PC-9 (cell line): ENCODE data around the gene HCFC1R1. TPM values are rescaled to one million over a fixed set of nuclear protein-coding genes. Genes with fewer than 3 reads are reported as not detected.

Source experiments
- BruUV-seq: library from RNA; stranded (reverse); fragments of 400-500 nt; replicated peaks from 2 replicates; lab custom pipeline; 2021; lab: Mats Ljungman, UMichigan
- CTCF ChIA-PET: fragments of 300-600 bp; sonication (Branson Sonifier 250); formaldehyde crosslinking; loops from one replicate; lab custom pipeline; 2022; ENCODE audit warnings: antibody characterized with exemption; lab: Charles Lee
- POLR2A ChIA-PET: fragments of 300-600 bp; sonication (Branson Sonifier 250); formaldehyde crosslinking; loops from one replicate; lab custom pipeline; 2022; ENCODE audit warnings: antibody characterized with exemption; ENCODE audit not compliant: unreplicated experiment; lab: Charles Lee
- DNase-seq, 2 experiments: peaks; one replicate each; pipeline versions ENCODE4 v3.0.0 to v3.0.0-alpha.2; 2015 to 2022; ENCODE audit warnings: mixed read lengths in 1 of 2
- H2AFZ ChIP-seq: fragments of 200-600 bp; sonication (generic); 2 replicates; pipeline ENCODE4 v1.8.1; 2017; ENCODE audit warnings: antibody characterized with exemption
- H3F3A ChIP-seq: fragments of 200-600 bp; sonication (generic); 2 replicates; pipeline ENCODE4 v1.8.1; 2017; ENCODE audit warnings: antibody characterized with exemption, mild to moderate bottlenecking, low read depth; ENCODE audit not compliant: insufficient read depth
- H3K27ac ChIP-seq: fragments of 200-600 bp; sonication (generic); 2 replicates; pipeline ENCODE4 v1.6.1; 2016; ENCODE audit warnings: mixed run types
- H3K27me3 ChIP-seq: fragments of 200-600 bp; sonication (generic); 2 replicates; pipeline ENCODE4 v1.6.1; 2016; ENCODE audit warnings: low read depth, mixed run types; ENCODE audit not compliant: insufficient read depth
- H3K36me3 ChIP-seq: fragments of 200-600 bp; sonication (generic); 2 replicates; pipeline ENCODE4 v1.6.1; 2016; ENCODE audit warnings: low read depth, mixed run types
- H3K4me1 ChIP-seq: fragments of 200-600 bp; sonication (generic); replicated peaks from 2 replicates; pipeline ENCODE4 v1.6.1; 2016; ENCODE audit warnings: mixed run types; ENCODE audit not compliant: insufficient read depth
- H3K4me2 ChIP-seq: fragments of 200-600 bp; sonication (generic); 2 replicates; pipeline ENCODE4 v1.6.1; 2017; ENCODE audit warnings: mixed run types
- H3K4me3 ChIP-seq: fragments of 200-600 bp; sonication (generic); 2 replicates; pipeline ENCODE4 v1.6.1; 2016; ENCODE audit warnings: mixed run types
- H3K79me2 ChIP-seq: fragments of 200-600 bp; sonication (generic); 2 replicates; pipeline ENCODE4 v1.6.1; 2017; ENCODE audit warnings: low read depth, mixed run types
- H3K9me2 ChIP-seq: fragments of 200-600 bp; sonication (generic); 2 replicates; pipeline ENCODE4 v1.8.1; 2017; ENCODE audit warnings: mild to moderate bottlenecking; ENCODE audit not compliant: insufficient read depth
- H3K9me3 ChIP-seq: fragments of 200-600 bp; sonication (generic); 2 replicates; pipeline ENCODE4 v1.8.1; 2016; ENCODE audit warnings: low read depth; ENCODE audit not compliant: insufficient read depth
- H4K20me1 ChIP-seq: fragments of 200-600 bp; sonication (generic); 2 replicates; pipeline ENCODE4 v1.8.1; 2017; ENCODE audit not compliant: insufficient read depth
- EZH2 ChIP-seq: fragments of 200-600 bp; sonication (generic); IDR thresholded peaks from 2 replicates; pipeline ENCODE4 v1.8.0; 2017; ENCODE audit warnings: antibody characterized with exemption, low read depth
- intact Hi-C: fragments of 100-400 bp; cut with micrococcal nuclease; formaldehyde crosslinking; loops from one replicate; pipeline ENCODE4 v1.10.0; 2022; ENCODE audit not compliant: unreplicated experiment
- total RNA-seq: library from RNA; stranded (reverse); gene quantifications from 2 replicates; pipeline ENCODE4 v1.2.3, GENCODE V29; 2021
- TF ChIP-seq, protein P1 (sequence below): fragments of 200-600 bp; sonication (generic); conservative IDR thresholded peaks from 2 replicates; pipeline ENCODE4 v1.6.1; 2017; ENCODE audit warnings: mixed run types, antibody characterized with exemption, mild to moderate bottlenecking, moderate library complexity

HCFC1R1 gene
- total RNA-seq, 1 experiment from 2014 or later = 118 TPM

DNA sequence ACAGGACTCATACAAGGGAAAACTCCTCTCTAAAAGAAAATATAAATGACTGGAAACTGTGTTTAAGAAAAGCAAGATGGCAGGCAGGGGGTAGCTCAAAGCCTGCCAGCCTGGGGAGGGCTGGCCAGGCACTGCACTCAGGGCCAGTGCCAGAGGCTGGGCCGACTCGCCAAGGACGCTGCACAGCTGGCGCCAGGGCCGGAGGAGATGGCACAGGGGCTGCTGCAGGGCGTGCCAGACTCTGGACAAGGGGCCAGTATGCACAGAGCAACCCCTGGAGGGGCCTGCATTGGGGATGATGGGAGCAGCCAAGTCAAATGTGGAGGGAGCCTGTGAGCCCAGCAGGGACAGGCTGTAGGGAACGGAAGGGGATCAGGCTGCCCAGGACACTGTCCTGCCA is 47.5 kb downstream of the HCFC1R1 start:
- Histone ChIP-seq H3K79me2 (peaks cover 10% of the 10 kb centered on the region), H3K4me1 (peaks cover 11% of the 10 kb centered on the region), H3F3A (peaks cover 14% of the 10 kb centered on the region; the same call in 1 of the 2 replicates), H2AFZ (no peak overlapping the region), H4K20me1 (no peaks in the 10 kb centered on the region; the same call in 1 of the 2 replicates), H3K9me2 (no peaks in the 10 kb centered on the region), H3K4me2 (no peak overlapping the region), H3K36me3 (no peaks in the 10 kb centered on the region), H3K27me3 (no peaks in the 10 kb centered on the region), H3K4me3 (no peak overlapping the region), H3K9me3 (no peaks in the 10 kb centered on the region), H3K27ac (no peak overlapping the region)
- BruUV-seq = no TSS peak
- TF ChIP-seq EZH2 = no peak
- TF ChIP-seq, protein P1, sequence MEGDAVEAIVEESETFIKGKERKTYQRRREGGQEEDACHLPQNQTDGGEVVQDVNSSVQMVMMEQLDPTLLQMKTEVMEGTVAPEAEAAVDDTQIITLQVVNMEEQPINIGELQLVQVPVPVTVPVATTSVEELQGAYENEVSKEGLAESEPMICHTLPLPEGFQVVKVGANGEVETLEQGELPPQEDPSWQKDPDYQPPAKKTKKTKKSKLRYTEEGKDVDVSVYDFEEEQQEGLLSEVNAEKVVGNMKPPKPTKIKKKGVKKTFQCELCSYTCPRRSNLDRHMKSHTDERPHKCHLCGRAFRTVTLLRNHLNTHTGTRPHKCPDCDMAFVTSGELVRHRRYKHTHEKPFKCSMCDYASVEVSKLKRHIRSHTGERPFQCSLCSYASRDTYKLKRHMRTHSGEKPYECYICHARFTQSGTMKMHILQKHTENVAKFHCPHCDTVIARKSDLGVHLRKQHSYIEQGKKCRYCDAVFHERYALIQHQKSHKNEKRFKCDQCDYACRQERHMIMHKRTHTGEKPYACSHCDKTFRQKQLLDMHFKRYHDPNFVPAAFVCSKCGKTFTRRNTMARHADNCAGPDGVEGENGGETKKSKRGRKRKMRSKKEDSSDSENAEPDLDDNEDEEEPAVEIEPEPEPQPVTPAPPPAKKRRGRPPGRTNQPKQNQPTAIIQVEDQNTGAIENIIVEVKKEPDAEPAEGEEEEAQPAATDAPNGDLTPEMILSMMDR = no peak
- ChIA-PET CTCF (no interaction called here), POLR2A (interaction anchor here (0.6 kb wide), 1 partner anchor 12 kb away, joined by 3 read pairs; no protein-coding TSS in a partner anchor)
- intact Hi-C loops = no loop called here
- no peak for DNase-seq

DNA sequence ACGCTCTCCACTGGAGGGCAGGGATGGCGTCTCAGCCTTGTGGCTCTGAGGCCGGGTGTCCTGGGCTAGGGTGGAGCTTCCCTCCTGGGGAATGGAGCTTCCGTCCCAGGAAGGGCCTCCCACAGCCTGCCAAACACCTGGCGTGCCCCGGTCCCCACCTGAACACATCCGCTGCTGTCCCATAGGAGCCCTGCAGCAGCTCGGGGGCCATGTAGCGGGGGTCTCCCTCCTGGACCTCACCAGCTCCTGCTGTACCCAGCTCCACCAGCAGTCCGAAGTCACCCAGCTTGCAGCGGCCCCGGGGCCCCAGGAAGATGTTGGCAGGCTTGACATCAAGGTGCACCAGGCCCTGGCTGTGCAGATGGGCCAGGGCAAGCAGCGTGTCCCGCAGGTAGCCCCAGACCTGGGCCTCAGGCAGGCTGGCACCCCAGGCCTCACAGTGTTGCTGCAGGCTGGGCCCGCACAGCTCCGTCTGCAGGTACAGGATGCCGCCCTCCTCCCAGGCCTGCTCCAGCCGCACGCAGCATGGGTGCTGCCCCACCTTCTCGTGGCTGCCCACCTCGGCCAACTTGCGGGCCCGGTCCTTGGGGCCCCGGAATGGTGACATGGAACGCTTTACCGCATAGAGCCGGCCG is 48.5 kb downstream of the HCFC1R1 start:
- BruUV-seq = no TSS peak
- POLR2A ChIA-PET = no interaction called here
- H3K79me2 ChIP-seq = peaks cover 15% of the 10 kb centered on the region

DNA sequence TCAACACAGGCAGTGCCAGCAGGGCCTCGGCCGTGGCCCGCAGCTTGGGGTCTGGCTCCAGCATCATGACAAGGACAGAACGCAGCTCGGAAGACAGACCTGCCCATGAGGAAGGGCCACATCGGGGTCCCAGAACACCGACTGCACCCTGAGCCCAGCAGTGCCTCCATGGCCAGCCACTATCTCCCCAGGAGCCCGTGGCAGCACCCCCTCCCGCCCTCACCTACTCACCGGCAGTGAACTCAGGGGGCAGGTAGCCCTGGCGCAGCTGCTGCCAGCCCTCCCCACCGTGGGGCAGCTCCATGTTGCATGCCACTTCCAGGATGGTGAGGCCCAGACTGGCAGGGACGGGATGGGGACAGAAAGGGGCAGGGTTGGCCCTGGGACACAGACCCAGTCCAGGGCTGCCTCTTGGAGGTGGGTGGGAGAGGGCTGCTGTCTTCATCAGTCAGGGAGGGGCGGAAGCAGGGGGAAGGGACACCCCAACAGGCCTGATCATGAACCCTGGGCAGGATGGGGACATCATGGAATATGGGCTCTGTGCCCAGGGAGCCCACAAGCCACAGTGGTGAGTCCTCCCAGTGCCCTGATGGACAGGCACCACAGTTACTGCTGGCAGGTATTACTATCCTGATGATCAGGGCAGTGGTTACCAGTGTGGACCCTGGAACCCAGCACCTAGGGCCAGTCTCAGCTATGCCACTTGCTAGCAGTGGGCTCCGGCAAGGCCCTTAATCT is 49.3 kb downstream of the HCFC1R1 start:
- peaks cover 4% of the 10 kb centered on the region for H3K4me1 ChIP-seq
- no peak overlapping the region for H3K27ac ChIP-seq
- peaks cover 11% of the 10 kb centered on the region; the same call in 1 of the 2 replicates for H3K79me2 ChIP-seq
- TF ChIP-seq EZH2 = no peak
- TF ChIP-seq, protein P1 = no peak
- no peaks in the 10 kb centered on the region for H3K27me3 ChIP-seq
- no peak overlapping the region for H2AFZ ChIP-seq
- CTCF ChIA-PET = no interaction called here
- no peak for DNase-seq
- peaks cover 19% of the 10 kb centered on the region; the same call in 1 of the 2 replicates for H3F3A ChIP-seq
- intact Hi-C loops = no loop called here
- POLR2A ChIA-PET = no interaction called here
- no peaks in the 10 kb centered on the region; the same call in 1 of the 2 replicates for H4K20me1 ChIP-seq
- H3K36me3 ChIP-seq = no peaks in the 10 kb centered on the region
- no peaks in the 10 kb centered on the region for H3K9me2 ChIP-seq
- no peaks in the 10 kb centered on the region for H3K9me3 ChIP-seq
- BruUV-seq = no TSS peak
- H3K4me3 ChIP-seq = no peak overlapping the region
- no peak overlapping the region for H3K4me2 ChIP-seq

More for the DNA sequence above, 48.5 kb downstream of the HCFC1R1 start:
- H2AFZ ChIP-seq = no peak overlapping the region
- H3K9me2 ChIP-seq = no peaks in the 10 kb centered on the region
- intact Hi-C loops = no loop called here
- H3K27me3 ChIP-seq = no peaks in the 10 kb centered on the region
- H3K9me3 ChIP-seq = no peaks in the 10 kb centered on the region
- H3K4me2 ChIP-seq = no peak overlapping the region
- H3K4me1 ChIP-seq = peaks cover 6% of the 10 kb centered on the region
- no peaks in the 10 kb centered on the region for H3K36me3 ChIP-seq
- H3K4me3 ChIP-seq = no peak overlapping the region
- DNase-seq = no peak
- TF ChIP-seq EZH2 = no peak
- TF ChIP-seq, protein P1 = no peak
- CTCF ChIA-PET = no interaction called here
- H4K20me1 ChIP-seq = no peaks in the 10 kb centered on the region; the same call in 1 of the 2 replicates
- H3K27ac ChIP-seq = no peak overlapping the region
- peaks cover 17% of the 10 kb centered on the region; the same call in 1 of the 2 replicates for H3F3A ChIP-seq
